Body of pancreas (tissue), 4 donors: ENCODE measurements around the gene PIAS3. TPM values are rescaled to one million over a fixed set of nuclear protein-coding genes. Genes with fewer than 3 reads are reported as not detected.

ENCODE experiments used
- ATAC-seq: fragments of 150-250 bp; one replicate; pipeline ENCODE4 v1.9.1; 2016
- DNase-seq, 4 donors: peaks; one replicate each; pipeline ENCODE4 v3.0.0-alpha.2; 2019
- H3K27ac ChIP-seq, 4 donors: fragments of 200-600 bp; sonication (generic); 1 replicate in 3 of 4; 2 replicates in 1 of 4; pipeline versions ENCODE4 v1.5.1 to v1.6.1; 2016 to 2019; ENCODE audit warnings: mild to moderate bottlenecking in 1 of 4, mixed read lengths in 1 of 4, moderate library complexity in 1 of 4
- H3K27me3 ChIP-seq, 2 donors: fragments of 200-600 bp; sonication (generic); one replicate each; pipeline ENCODE4 v1.6.0; 2016; ENCODE audit warnings: mild to moderate bottlenecking in 1 of 2
- H3K36me3 ChIP-seq, 2 donors: fragments of 200-600 bp; sonication (generic); replicated peaks in 1 of 2; 2 replicates each; pipeline ENCODE4 v1.5.1; 2016; ENCODE audit warnings: low read depth in 2 of 2; ENCODE audit not compliant: insufficient read depth in 1 of 2
- H3K4me1 ChIP-seq: fragments of 200-600 bp; sonication (generic); one replicate; pipeline ENCODE4 v1.6.0; 2016
- H3K4me3 ChIP-seq, 2 donors: fragments of 200-600 bp; sonication (generic); 1 replicate in 1 of 2; 2 replicates in 1 of 2; pipeline ENCODE4 v1.5.1; 2016 to 2019
- H3K9me3 ChIP-seq, 3 donors: fragments of 200-600 bp; sonication (generic); 1 replicate in 2 of 3; 2 replicates in 1 of 3; pipeline ENCODE4 v1.5.1; 2016
- CTCF ChIP-seq, 7 experiments: fragments of 450-650 bp in 4 of 7; fragments of 200-600 bp in 3 of 7; sonication (generic) in 3 of 7; IDR thresholded peaks; one replicate each; pipeline ENCODE4 v1.5.1; 2016 to 2019; ENCODE audit warnings: antibody characterized with exemption in 7 of 7
- POLR2A ChIP-seq, 3 donors: fragments of 450-650 bp; IDR thresholded peaks; one replicate each; pipeline ENCODE4 v1.6.1; 2016; ENCODE audit warnings: antibody characterized with exemption in 3 of 3, mild to moderate bottlenecking in 2 of 3
- WGBS, 2 donors: methylation state at CpG; one replicate each; pipeline ENCODE4 v1.1.5; 2017; 5-methylcytosine and 5-hydroxymethylcytosine counted together
- intact Hi-C: fragments of 100-400 bp; cut with DNase I; formaldehyde crosslinking; loops from one replicate; pipeline ENCODE4 v1.15.1; 2023
- total RNA-seq, 2 donors: library from RNA; depleted of rRNA; stranded (reverse); fragments of >200 nt; gene quantifications; one replicate each; pipeline ENCODE4 v1.1.0, GENCODE V29; 2016

PIAS3 gene
- total RNA-seq, 2 donors from 2014 or later, result 14.2 to 17.6 TPM

GRCh38 chr1:145806844-145807243 lies 52.0 kb downstream of the PIAS3 start:
- intact Hi-C loops, result no loop called here
- TF ChIP-seq POLR2A (IDR thresholded peaks at IDR 0.05), result no peak
- TF ChIP-seq CTCF (IDR thresholded peaks at IDR 0.05), result no peak
- Histone ChIP-seq H3K4me3 (no peak overlapping the region), H3K27me3 (no peaks in the 10 kb centered on the region), H3K9me3 (no peaks in the 10 kb centered on the region), H3K27ac (no peak overlapping the region), H3K36me3 (no peaks in the 10 kb centered on the region), H3K4me1 (peaks cover 23% of the 10 kb centered on the region)
- 83 to 84% methylated on average over 7 of the region's 7 CpGs for WGBS, 2 donors
- DNase-seq (no peak), ATAC-seq (no peak)

- ATAC-seq, result no peak
- no peaks in the 10 kb centered on the region for H3K27me3 ChIP-seq
- peaks cover 23% of the 10 kb centered on the region for H3K4me1 ChIP-seq
- intact Hi-C loops, result no loop called here
- H3K36me3 ChIP-seq, result no peaks in the 10 kb centered on the region
- no peak for TF ChIP-seq POLR2A (IDR thresholded peaks at IDR 0.05)
- TF ChIP-seq CTCF (IDR thresholded peaks at IDR 0.05), result no peak
- DNase-seq, result no peak
- H3K9me3 ChIP-seq, result no peaks in the 10 kb centered on the region
- H3K27ac ChIP-seq, result no peak overlapping the region
- no peak overlapping the region for H3K4me3 ChIP-seq
- WGBS, 2 donors, result 92 to 95% methylated on average over 4 of the region's 4 CpGs
These were observed 52.5 kb downstream of the PIAS3 start for GRCh38 chr1:145806408-145806807.

GRCh38 chr1:145805057-145805456 lies 53.8 kb downstream of the PIAS3 start:
- Histone ChIP-seq H3K4me1 (peaks cover 23% of the 10 kb centered on the region), H3K27me3 (no peaks in the 10 kb centered on the region), H3K36me3 (no peaks in the 10 kb centered on the region), H3K9me3 (no peaks in the 10 kb centered on the region), H3K27ac (no peak overlapping the region), H3K4me3 (no peak overlapping the region)
- DNase-seq (no peak), ATAC-seq (no peak)
- TF ChIP-seq CTCF (IDR thresholded peaks at IDR 0.05) (no peak), POLR2A (IDR thresholded peaks at IDR 0.05) (no peak)
- intact Hi-C loops, result no loop called here
- WGBS, 2 donors, result 93 to 96% methylated on average over 1 of the region's 1 CpG

GRCh38 chr1:145804235-145805045 lies 54.4 kb downstream of the PIAS3 start:
- Histone ChIP-seq H3K27ac (no peak overlapping the region), H3K4me3 (no peak overlapping the region), H3K27me3 (no peaks in the 10 kb centered on the region), H3K9me3 (no peaks in the 10 kb centered on the region), H3K4me1 (peaks cover 23% of the 10 kb centered on the region), H3K36me3 (no peaks in the 10 kb centered on the region)
- TF ChIP-seq CTCF (IDR thresholded peaks at IDR 0.05) (no peak), POLR2A (IDR thresholded peaks at IDR 0.05) (no peak)
- intact Hi-C loops, result no loop called here
- WGBS, 2 donors, result 56 to 61% methylated on average over 3 of the region's 3 CpGs
- ATAC-seq, result no peak
- DNase-seq, result no peak

GRCh38 chr1:145799806-145800205 lies 59.1 kb downstream of the PIAS3 start:
- H3K36me3 ChIP-seq, result no peaks in the 10 kb centered on the region
- peaks cover 23% of the 10 kb centered on the region for H3K4me1 ChIP-seq
- WGBS, 2 donors, result 95 to 99% methylated on average over 2 of the region's 2 CpGs
- ATAC-seq (no peak), DNase-seq (no peak)
- TF ChIP-seq CTCF (IDR thresholded peaks at IDR 0.05) (no peak), POLR2A (IDR thresholded peaks at IDR 0.05) (no peak)
- H3K27me3 ChIP-seq, result no peaks in the 10 kb centered on the region
- H3K9me3 ChIP-seq, result no peaks in the 10 kb centered on the region
- no peak overlapping the region for H3K27ac ChIP-seq
- intact Hi-C loops, result no loop called here
- H3K4me3 ChIP-seq, result no peak overlapping the region
